ENCODE measurements around the gene KLHL25.

DNA sequence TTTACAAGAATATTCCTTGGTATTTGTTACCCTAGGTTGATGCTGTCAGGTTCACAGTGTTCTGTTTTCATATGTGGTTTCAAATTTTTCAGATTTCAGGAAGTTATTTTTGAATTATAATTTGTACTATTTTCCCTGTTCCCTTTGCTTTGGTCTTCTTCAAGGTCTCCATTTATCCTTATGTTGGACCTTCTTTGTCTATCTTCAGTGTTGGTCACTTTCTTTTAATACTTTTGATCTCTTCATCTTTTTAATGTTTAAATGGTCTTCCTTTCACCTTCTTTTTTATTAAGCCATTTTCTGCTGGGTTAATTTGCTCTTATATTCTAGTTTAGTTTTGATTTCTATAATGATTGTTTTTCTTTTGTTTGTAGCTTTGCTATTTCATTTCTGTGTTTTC is 61.3 kb downstream of the KLHL25 start:
- TF ChIP-seq, protein P1, sequence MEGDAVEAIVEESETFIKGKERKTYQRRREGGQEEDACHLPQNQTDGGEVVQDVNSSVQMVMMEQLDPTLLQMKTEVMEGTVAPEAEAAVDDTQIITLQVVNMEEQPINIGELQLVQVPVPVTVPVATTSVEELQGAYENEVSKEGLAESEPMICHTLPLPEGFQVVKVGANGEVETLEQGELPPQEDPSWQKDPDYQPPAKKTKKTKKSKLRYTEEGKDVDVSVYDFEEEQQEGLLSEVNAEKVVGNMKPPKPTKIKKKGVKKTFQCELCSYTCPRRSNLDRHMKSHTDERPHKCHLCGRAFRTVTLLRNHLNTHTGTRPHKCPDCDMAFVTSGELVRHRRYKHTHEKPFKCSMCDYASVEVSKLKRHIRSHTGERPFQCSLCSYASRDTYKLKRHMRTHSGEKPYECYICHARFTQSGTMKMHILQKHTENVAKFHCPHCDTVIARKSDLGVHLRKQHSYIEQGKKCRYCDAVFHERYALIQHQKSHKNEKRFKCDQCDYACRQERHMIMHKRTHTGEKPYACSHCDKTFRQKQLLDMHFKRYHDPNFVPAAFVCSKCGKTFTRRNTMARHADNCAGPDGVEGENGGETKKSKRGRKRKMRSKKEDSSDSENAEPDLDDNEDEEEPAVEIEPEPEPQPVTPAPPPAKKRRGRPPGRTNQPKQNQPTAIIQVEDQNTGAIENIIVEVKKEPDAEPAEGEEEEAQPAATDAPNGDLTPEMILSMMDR (IDR thresholded peaks at IDR 0.05), result no peak
- TF ChIP-seq POLR2A (IDR thresholded peaks at IDR 0.05), result no peak
